Liver (tissue), 9 donors: Measurements from ENCODE around the gene EHD1. TPM values are rescaled to one million over a fixed set of nuclear protein-coding genes. Genes with fewer than 3 reads are reported as not detected.
A peak's percentile ranks its signal among the peaks of the same experiment; 100 is the strongest.

Experiments used
- DNase-seq: peaks from one replicate; pipeline ENCODE4 v3.0.0-alpha.2; 2017; ENCODE audit warnings: low spot score
- H3K27ac ChIP-seq, 2 donors: one replicate each; pipeline ENCODE4 v1.7.0; 2013; ENCODE audit warnings: inconsistent platforms in 2 of 2, low read length in 2 of 2, control low read depth in 1 of 2, low read depth in 1 of 2, mild to moderate bottlenecking in 1 of 2
- H3K27me3 ChIP-seq, 4 donors: one replicate each; pipeline versions ENCODE4 v1.6.1 to v1.7.0; 2013; ENCODE audit warnings: low read length in 3 of 4, inconsistent platforms in 1 of 4, mild to moderate bottlenecking in 1 of 4, moderate library complexity in 1 of 4; ENCODE audit not compliant: control insufficient read depth in 4 of 4, insufficient read depth in 4 of 4
- H3K36me3 ChIP-seq, 4 donors: one replicate each; pipeline versions ENCODE4 v1.6.1 to v1.7.0; 2013; ENCODE audit warnings: low read length in 3 of 4, mild to moderate bottlenecking in 3 of 4, low read depth in 1 of 4, moderate library complexity in 1 of 4; ENCODE audit not compliant: control insufficient read depth in 4 of 4, insufficient read depth in 3 of 4
- H3K4me1 ChIP-seq, 4 donors: one replicate each; pipeline versions ENCODE4 v1.6.1 to v1.7.0; 2013; ENCODE audit warnings: low read length in 3 of 4, mild to moderate bottlenecking in 3 of 4, moderate library complexity in 1 of 4; ENCODE audit not compliant: control insufficient read depth in 4 of 4, insufficient read depth in 4 of 4
- H3K4me3 ChIP-seq, 3 donors: one replicate each; pipeline versions ENCODE4 v1.6.1 to v1.7.0; 2013; ENCODE audit warnings: low read length in 3 of 3, control low read depth in 1 of 3, low read depth in 1 of 3, mild to moderate bottlenecking in 1 of 3
- H3K9ac ChIP-seq, 2 donors: one replicate each; pipeline ENCODE4 v1.7.0; 2013; ENCODE audit warnings: low read length in 2 of 2, mild to moderate bottlenecking in 2 of 2, moderate library complexity in 2 of 2, control low read depth in 1 of 2, low read depth in 1 of 2
- H3K9me3 ChIP-seq, 4 donors: one replicate each; pipeline versions ENCODE4 v1.6.1 to v1.7.0; 2013; ENCODE audit warnings: low read length in 3 of 4; ENCODE audit not compliant: control insufficient read depth in 4 of 4
- ATF3 ChIP-seq: IDR thresholded peaks from 2 replicates; pipeline ENCODE4 v1.6.1; 2016; ENCODE audit warnings: antibody characterized with exemption
- EGR1 ChIP-seq, 2 donors: IDR thresholded peaks; 2 replicates each; pipeline ENCODE4 v1.6.1; 2016 to 2018; ENCODE audit warnings: antibody characterized with exemption in 2 of 2, low read depth in 2 of 2
- FOXA1 ChIP-seq: IDR thresholded peaks from 2 replicates; pipeline ENCODE4 v1.6.1; 2016; ENCODE audit warnings: antibody characterized with exemption
- FOXA2 ChIP-seq: IDR thresholded peaks from 2 replicates; pipeline ENCODE4 v1.6.1; 2016; ENCODE audit warnings: antibody characterized with exemption
- GABPA ChIP-seq, 2 donors: IDR thresholded peaks in 1 of 2; conservative IDR thresholded peaks in 1 of 2; 2 replicates each; pipeline ENCODE4 v1.6.1; 2016; ENCODE audit warnings: antibody characterized with exemption in 2 of 2, mild to moderate bottlenecking in 1 of 2, moderate library complexity in 1 of 2
- HNF4A ChIP-seq, 2 donors: conservative IDR thresholded peaks; 2 replicates each; pipeline ENCODE4 v1.6.1; 2016; ENCODE audit warnings: antibody characterized with exemption in 2 of 2, mild to moderate bottlenecking in 2 of 2
- HNF4G ChIP-seq: IDR thresholded peaks from 2 replicates; pipeline ENCODE4 v1.6.1; 2016; ENCODE audit warnings: antibody characterized with exemption
- JUND ChIP-seq, 2 donors: IDR thresholded peaks; 2 replicates each; pipeline ENCODE4 v1.6.1; 2016; ENCODE audit warnings: antibody characterized with exemption in 2 of 2
- MAX ChIP-seq: IDR thresholded peaks from 2 replicates; pipeline ENCODE4 v1.6.1; 2016; ENCODE audit warnings: antibody characterized with exemption
- NR2F2 ChIP-seq: IDR thresholded peaks from 2 replicates; pipeline ENCODE4 v1.6.1; 2016; ENCODE audit warnings: antibody characterized with exemption
- RAD21 ChIP-seq, 2 donors: IDR thresholded peaks; 2 replicates each; pipeline ENCODE4 v1.6.1; 2016; ENCODE audit warnings: antibody characterized with exemption in 2 of 2, mild to moderate bottlenecking in 2 of 2
- RXRA ChIP-seq, 2 donors: IDR thresholded peaks; 2 replicates each; pipeline ENCODE4 v1.6.1; 2017 to 2018; ENCODE audit warnings: antibody characterized with exemption in 2 of 2, mild to moderate bottlenecking in 1 of 2
- SP1 ChIP-seq: IDR thresholded peaks from 2 replicates; pipeline ENCODE4 v1.6.1; 2018; ENCODE audit warnings: antibody characterized with exemption, mild to moderate bottlenecking
- TAF1 ChIP-seq: conservative IDR thresholded peaks from 2 replicates; pipeline ENCODE4 v1.6.1; 2016; ENCODE audit warnings: antibody characterized with exemption, mild to moderate bottlenecking
- YY1 ChIP-seq: IDR thresholded peaks from 2 replicates; pipeline ENCODE4 v1.6.1; 2016; ENCODE audit warnings: antibody characterized with exemption, mild to moderate bottlenecking
- WGBS: extraction: QIAGEN DNeasy Blood & Tissue Kit; methylation state at CpG from one replicate; pipeline ENCODE4 v1.1.7; 2013; 5-methylcytosine and 5-hydroxymethylcytosine counted together
- polyA plus RNA-seq, 2 donors: library from polyadenylated mRNA; stranded (reverse) in 1 of 2; unstranded in 1 of 2; fragments of 200-250 nt in 1 of 2; fragments of >200 nt in 1 of 2; fragmentation: Nextera tagmentation in 1 of 2; extraction: Ambion mirVana in 1 of 2; gene quantifications; one replicate each; pipeline versions ENCODE4 v1.2.1 to v1.2.3, GENCODE V29; 2013 to 2015
- total RNA-seq, 2 donors: library from RNA; depleted of rRNA; stranded (reverse); fragments of >200 nt; gene quantifications; one replicate each; pipeline ENCODE4 v1.2.3, GENCODE V29; 2014
- TF ChIP-seq, protein P1 (sequence below): fragments of 150-350 bp; IDR thresholded peaks from 2 replicates; pipeline ENCODE4 v1.5.1; 2017; ENCODE audit warnings: improper control_type of control experiment, low read depth, low read length; ENCODE audit not compliant: missing input control
- TF ChIP-seq, protein P2 (sequence below): IDR thresholded peaks from 2 replicates; pipeline ENCODE4 v1.6.1; 2016; ENCODE audit warnings: antibody characterized with exemption, mild to moderate bottlenecking
- TF ChIP-seq, protein P3 (sequence below): IDR thresholded peaks from 2 replicates; pipeline ENCODE4 v1.6.1; 2016; ENCODE audit warnings: antibody characterized with exemption
- donor health status: healthy.
- donor health status: healthy.
- donor health status: healthy.
- donor health status: healthy.
- donor health status: healthy.

The EHD1 gene
- total and polyA plus RNA-seq, 4 donors = 8.3 to 36.4 (median 19.2) TPM

DNA sequence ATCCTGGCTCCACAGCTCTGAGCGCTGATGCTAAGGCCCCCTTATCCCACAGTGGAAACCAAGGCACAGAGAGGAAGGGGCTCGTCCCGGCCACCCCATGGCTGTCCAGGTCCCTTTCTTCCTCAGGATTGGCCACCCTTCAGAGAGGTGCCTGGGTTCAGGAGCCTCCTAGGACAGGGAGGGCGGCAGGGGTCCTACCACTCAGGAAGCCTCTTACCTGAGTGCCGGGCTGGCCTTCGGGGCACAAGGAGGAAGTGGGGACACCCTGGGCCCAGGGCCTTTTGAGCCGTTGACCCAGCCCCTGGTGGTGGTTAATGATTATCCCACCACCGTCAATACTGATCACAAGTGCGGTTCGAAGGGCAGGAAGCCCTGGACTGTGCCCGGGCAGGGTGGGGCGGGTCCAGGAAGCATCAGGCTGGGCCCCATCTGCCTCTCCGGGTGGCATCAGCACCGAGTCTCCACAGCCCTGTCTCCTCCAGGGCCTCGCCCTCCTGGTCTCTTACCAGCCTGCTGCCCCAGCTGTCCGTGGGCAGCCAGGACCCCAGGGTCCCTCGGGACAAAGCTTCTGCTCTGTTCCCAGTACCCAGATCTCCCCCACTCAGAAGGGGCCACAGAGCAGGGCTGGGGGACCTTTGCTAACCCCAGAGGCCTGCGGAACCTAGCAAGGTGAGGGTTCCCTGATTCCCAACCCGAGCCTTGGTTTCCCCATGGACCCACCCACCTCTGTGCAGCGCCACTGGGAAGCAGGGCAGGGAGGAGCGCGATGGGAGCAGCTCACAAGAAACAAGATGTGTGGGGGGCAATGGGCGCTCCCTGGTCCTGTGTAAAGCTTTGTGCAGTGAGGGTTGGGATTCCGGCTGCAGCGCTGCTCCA, 15.0 kb upstream of the EHD1 start:
- TF ChIP-seq FOXA2 (peak; percentile 13), RAD21 (IDR thresholded peaks at IDR 0.05) (peak; percentile 45 to 50), JUND (IDR thresholded peaks at IDR 0.05) (no peak), RXRA (IDR thresholded peaks at IDR 0.05) (peak; percentile 77 to 92), EGR1 (IDR thresholded peaks at IDR 0.05; ENCODE audit: low read depth in 2 of 2) (no peak), MAX (no peak), HNF4A (conservative IDR thresholded peaks at IDR 0.05) (peak; percentile 94 to 98), NR2F2 (peak; percentile 44), HNF4G (peak; percentile 77), FOXA1 (peak; percentile 41), YY1 (peak; percentile 72), TAF1 (peak; percentile 87), GABPA (IDR thresholded peaks at IDR 0.05 in 1 of 2, conservative IDR thresholded peaks at IDR 0.05 in 1 of 2) (peak in 1 of 2 donors; percentile 73), ATF3 (no peak), SP1 (peak; percentile 84)
- TF ChIP-seq, protein P1, sequence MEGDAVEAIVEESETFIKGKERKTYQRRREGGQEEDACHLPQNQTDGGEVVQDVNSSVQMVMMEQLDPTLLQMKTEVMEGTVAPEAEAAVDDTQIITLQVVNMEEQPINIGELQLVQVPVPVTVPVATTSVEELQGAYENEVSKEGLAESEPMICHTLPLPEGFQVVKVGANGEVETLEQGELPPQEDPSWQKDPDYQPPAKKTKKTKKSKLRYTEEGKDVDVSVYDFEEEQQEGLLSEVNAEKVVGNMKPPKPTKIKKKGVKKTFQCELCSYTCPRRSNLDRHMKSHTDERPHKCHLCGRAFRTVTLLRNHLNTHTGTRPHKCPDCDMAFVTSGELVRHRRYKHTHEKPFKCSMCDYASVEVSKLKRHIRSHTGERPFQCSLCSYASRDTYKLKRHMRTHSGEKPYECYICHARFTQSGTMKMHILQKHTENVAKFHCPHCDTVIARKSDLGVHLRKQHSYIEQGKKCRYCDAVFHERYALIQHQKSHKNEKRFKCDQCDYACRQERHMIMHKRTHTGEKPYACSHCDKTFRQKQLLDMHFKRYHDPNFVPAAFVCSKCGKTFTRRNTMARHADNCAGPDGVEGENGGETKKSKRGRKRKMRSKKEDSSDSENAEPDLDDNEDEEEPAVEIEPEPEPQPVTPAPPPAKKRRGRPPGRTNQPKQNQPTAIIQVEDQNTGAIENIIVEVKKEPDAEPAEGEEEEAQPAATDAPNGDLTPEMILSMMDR = peak; percentile 38
- TF ChIP-seq, protein P2, sequence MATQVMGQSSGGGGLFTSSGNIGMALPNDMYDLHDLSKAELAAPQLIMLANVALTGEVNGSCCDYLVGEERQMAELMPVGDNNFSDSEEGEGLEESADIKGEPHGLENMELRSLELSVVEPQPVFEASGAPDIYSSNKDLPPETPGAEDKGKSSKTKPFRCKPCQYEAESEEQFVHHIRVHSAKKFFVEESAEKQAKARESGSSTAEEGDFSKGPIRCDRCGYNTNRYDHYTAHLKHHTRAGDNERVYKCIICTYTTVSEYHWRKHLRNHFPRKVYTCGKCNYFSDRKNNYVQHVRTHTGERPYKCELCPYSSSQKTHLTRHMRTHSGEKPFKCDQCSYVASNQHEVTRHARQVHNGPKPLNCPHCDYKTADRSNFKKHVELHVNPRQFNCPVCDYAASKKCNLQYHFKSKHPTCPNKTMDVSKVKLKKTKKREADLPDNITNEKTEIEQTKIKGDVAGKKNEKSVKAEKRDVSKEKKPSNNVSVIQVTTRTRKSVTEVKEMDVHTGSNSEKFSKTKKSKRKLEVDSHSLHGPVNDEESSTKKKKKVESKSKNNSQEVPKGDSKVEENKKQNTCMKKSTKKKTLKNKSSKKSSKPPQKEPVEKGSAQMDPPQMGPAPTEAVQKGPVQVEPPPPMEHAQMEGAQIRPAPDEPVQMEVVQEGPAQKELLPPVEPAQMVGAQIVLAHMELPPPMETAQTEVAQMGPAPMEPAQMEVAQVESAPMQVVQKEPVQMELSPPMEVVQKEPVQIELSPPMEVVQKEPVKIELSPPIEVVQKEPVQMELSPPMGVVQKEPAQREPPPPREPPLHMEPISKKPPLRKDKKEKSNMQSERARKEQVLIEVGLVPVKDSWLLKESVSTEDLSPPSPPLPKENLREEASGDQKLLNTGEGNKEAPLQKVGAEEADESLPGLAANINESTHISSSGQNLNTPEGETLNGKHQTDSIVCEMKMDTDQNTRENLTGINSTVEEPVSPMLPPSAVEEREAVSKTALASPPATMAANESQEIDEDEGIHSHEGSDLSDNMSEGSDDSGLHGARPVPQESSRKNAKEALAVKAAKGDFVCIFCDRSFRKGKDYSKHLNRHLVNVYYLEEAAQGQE = peak; percentile 82
- TF ChIP-seq, protein P3, sequence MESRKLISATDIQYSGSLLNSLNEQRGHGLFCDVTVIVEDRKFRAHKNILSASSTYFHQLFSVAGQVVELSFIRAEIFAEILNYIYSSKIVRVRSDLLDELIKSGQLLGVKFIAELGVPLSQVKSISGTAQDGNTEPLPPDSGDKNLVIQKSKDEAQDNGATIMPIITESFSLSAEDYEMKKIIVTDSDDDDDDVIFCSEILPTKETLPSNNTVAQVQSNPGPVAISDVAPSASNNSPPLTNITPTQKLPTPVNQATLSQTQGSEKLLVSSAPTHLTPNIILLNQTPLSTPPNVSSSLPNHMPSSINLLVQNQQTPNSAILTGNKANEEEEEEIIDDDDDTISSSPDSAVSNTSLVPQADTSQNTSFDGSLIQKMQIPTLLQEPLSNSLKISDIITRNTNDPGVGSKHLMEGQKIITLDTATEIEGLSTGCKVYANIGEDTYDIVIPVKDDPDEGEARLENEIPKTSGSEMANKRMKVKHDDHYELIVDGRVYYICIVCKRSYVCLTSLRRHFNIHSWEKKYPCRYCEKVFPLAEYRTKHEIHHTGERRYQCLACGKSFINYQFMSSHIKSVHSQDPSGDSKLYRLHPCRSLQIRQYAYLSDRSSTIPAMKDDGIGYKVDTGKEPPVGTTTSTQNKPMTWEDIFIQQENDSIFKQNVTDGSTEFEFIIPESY = no peak
- H3K4me3 ChIP-seq = peak overlapping the region; percentile 50 to 83 (median 81)

More for the DNA sequence above, 15.0 kb upstream of the EHD1 start:
- H3K27ac ChIP-seq = peak overlapping the region; percentile 86 to 89
- peaks cover 4 to 29% (median 12%) of the 10 kb centered on the region in 4 donors for H3K36me3 ChIP-seq
- H3K9ac ChIP-seq = peak overlapping the region; percentile 73 to 89
- no peaks in the 10 kb centered on the region for H3K27me3 ChIP-seq
- peaks cover 20 to 53% (median 42%) of the 10 kb centered on the region in 4 donors for H3K4me1 ChIP-seq
- no peaks in the 10 kb centered on the region for H3K9me3 ChIP-seq
- 33% methylated on average over 25 of the region's 25 CpGs for WGBS
- peak; percentile 74 for DNase-seq
